DND-41 (cell line): ENCODE results near the gene PGM5.

Source experiments
- ATAC-seq: fragments of 200-7000 bp; cut with Tn5 transposase; 3 replicates; pipeline ENCODE4 v1.9.1; 2021; ENCODE audit warnings: low read depth; ENCODE audit not compliant: insufficient read depth
- DNase-seq: peaks from one replicate; pipeline ENCODE4 v3.0.0-alpha.2; 2020
- H2AFZ ChIP-seq: 2 replicates; pipeline ENCODE4 v1.6.0; 2012; ENCODE audit warnings: low read depth, low read length
- H3K27ac ChIP-seq: 2 replicates; pipeline ENCODE4 v1.5.1; 2012; ENCODE audit warnings: low read length, inconsistent platforms
- H3K27me3 ChIP-seq: fragments of 200-600 bp; sonication (generic); 2 replicates; pipeline ENCODE4 v1.6.0; 2012; ENCODE audit warnings: low read length, mild to moderate bottlenecking, inconsistent platforms; ENCODE audit not compliant: insufficient read depth, poor library complexity
- H3K36me3 ChIP-seq: 2 replicates; pipeline ENCODE4 v1.5.1; 2012; ENCODE audit warnings: low read length, inconsistent platforms; ENCODE audit not compliant: insufficient read depth
- H3K4me1 ChIP-seq: 2 replicates; pipeline ENCODE4 v1.5.1; 2012; ENCODE audit warnings: mild to moderate bottlenecking, low read length; ENCODE audit not compliant: insufficient read depth
- H3K4me2 ChIP-seq: 2 replicates; pipeline ENCODE4 v1.6.0; 2012; ENCODE audit warnings: mild to moderate bottlenecking, moderate library complexity, low read length, inconsistent platforms; ENCODE audit not compliant: insufficient read depth
- H3K4me3 ChIP-seq, 2 experiments: fragments of 200-600 bp in 1 of 2; shearing (Covaris generic) in 1 of 2; 2 replicates each; pipeline ENCODE4 v1.5.1; 2012 to 2016; ENCODE audit warnings: inconsistent platforms in 2 of 2, low read length in 2 of 2, mild to moderate bottlenecking in 2 of 2, low read depth in 1 of 2, moderate library complexity in 1 of 2
- H3K79me2 ChIP-seq: 2 replicates; pipeline ENCODE4 v1.6.0; 2012; ENCODE audit warnings: low read length, inconsistent platforms; ENCODE audit not compliant: insufficient read depth
- H3K9ac ChIP-seq: 2 replicates; pipeline ENCODE4 v1.6.0; 2012; ENCODE audit warnings: low read depth, mild to moderate bottlenecking, inconsistent platforms, low read length, moderate library complexity
- H3K9me3 ChIP-seq: 2 replicates; pipeline ENCODE4 v1.5.1; 2012; ENCODE audit warnings: low read length, moderate library complexity, mild to moderate bottlenecking, inconsistent platforms; ENCODE audit not compliant: insufficient read depth, severe bottlenecking
- H4K20me1 ChIP-seq: 2 replicates; pipeline ENCODE4 v1.6.0; 2012; ENCODE audit warnings: low read length; ENCODE audit not compliant: insufficient read depth
- CTCF ChIP-seq: IDR thresholded peaks from 2 replicates; pipeline ENCODE4 v1.5.1; 2012; ENCODE audit warnings: borderline replicate concordance, low read length, moderate library complexity, mild to moderate bottlenecking; ENCODE audit not compliant: poor library complexity, severe bottlenecking; ENCODE audit errors: extremely low read depth
- EZH2 ChIP-seq: IDR thresholded peaks from 3 replicates; pipeline ENCODE4 v1.6.1; 2012; ENCODE audit warnings: borderline replicate concordance, low read depth, mild to moderate bottlenecking, moderate library complexity, low read length, inconsistent platforms; ENCODE audit not compliant: severe bottlenecking

PGM5 gene

GRCh38 chr9:68507130-68507805, 150.9 kb downstream of the PGM5 start:
- DNase-seq (no peak), ATAC-seq (no peak)
- Histone ChIP-seq H3K27me3 (no peaks in the 10 kb centered on the region), H3K4me1 (no peaks in the 10 kb centered on the region), H2AFZ (no peak overlapping the region), H3K9ac (no peak overlapping the region), H3K36me3 (no peaks in the 10 kb centered on the region), H4K20me1 (no peaks in the 10 kb centered on the region), H3K4me2 (no peak overlapping the region), H3K4me3 (no peak overlapping the region), H3K9me3 (no peaks in the 10 kb centered on the region), H3K79me2 (no peaks in the 10 kb centered on the region), H3K27ac (no peak overlapping the region)
- peak; percentile 37 for TF ChIP-seq CTCF
- TF ChIP-seq EZH2, result no peak

- DNase-seq (no peak), ATAC-seq (no peak)
- H3K27ac ChIP-seq, result no peak overlapping the region
- H3K4me3 ChIP-seq, result no peak overlapping the region
- no peaks in the 10 kb centered on the region for H4K20me1 ChIP-seq
- H3K4me2 ChIP-seq, result no peak overlapping the region
- no peak overlapping the region for H2AFZ ChIP-seq
- H3K27me3 ChIP-seq, result no peaks in the 10 kb centered on the region
- H3K79me2 ChIP-seq, result no peaks in the 10 kb centered on the region
- no peak overlapping the region for H3K9ac ChIP-seq
- H3K36me3 ChIP-seq, result no peaks in the 10 kb centered on the region
- TF ChIP-seq EZH2, result no peak
- no peak for TF ChIP-seq CTCF
- no peaks in the 10 kb centered on the region for H3K4me1 ChIP-seq
- no peaks in the 10 kb centered on the region for H3K9me3 ChIP-seq
Observed at GRCh38 chr9:68507806-68508145, 151.4 kb downstream of the PGM5 start.

- Histone ChIP-seq H4K20me1 (no peaks in the 10 kb centered on the region), H3K27me3 (no peaks in the 10 kb centered on the region), H3K9ac (no peak overlapping the region), H3K4me1 (no peaks in the 10 kb centered on the region), H3K4me2 (no peak overlapping the region), H3K79me2 (no peaks in the 10 kb centered on the region), H3K36me3 (no peaks in the 10 kb centered on the region), H3K9me3 (no peaks in the 10 kb centered on the region), H3K27ac (no peak overlapping the region), H2AFZ (no peak overlapping the region), H3K4me3 (no peak overlapping the region)
- TF ChIP-seq CTCF, result no peak
- no peak for TF ChIP-seq EZH2
- no peak for ATAC-seq
- DNase-seq, result no peak
Observed at GRCh38 chr9:68508547-68508946, 152.1 kb downstream of the PGM5 start.
